Measurements from ENCODE around the gene TFDP3.

GRCh38 chrX:133188631-133189030 is 29.5 kb downstream of the TFDP3 start:
- TF ChIP-seq USF1 (IDR thresholded peaks at IDR 0.05) (no peak), TCF12 (IDR thresholded peaks at IDR 0.05; ENCODE audit: low read depth) (no peak), REST (IDR thresholded peaks at IDR 0.05; ENCODE audit: low read depth) (no peak), FOXM1 (IDR thresholded peaks at IDR 0.05; ENCODE audit: borderline replicate concordance, low read depth) (no peak), EP300 (IDR thresholded peaks at IDR 0.05; ENCODE audit: borderline replicate concordance) (no peak)
